GM12801 (cell line): ENCODE measurements around the gene KRTAP4-9.

ENCODE experiments used
- CTCF ChIP-seq: IDR thresholded peaks from one replicate; pipeline ENCODE4 v1.5.1; 2011; ENCODE audit warnings: control low read depth; ENCODE audit not compliant: insufficient read length; ENCODE audit errors: extremely low read depth

Gene KRTAP4-9

GRCh38 chr17:41145261-41145660, 40.1 kb downstream of the KRTAP4-9 start:
- no peak for TF ChIP-seq CTCF

GRCh38 chr17:41147531-41148204, 42.5 kb downstream of the KRTAP4-9 start:
- TF ChIP-seq CTCF, result no peak

- TF ChIP-seq CTCF, result no peak
Measured at GRCh38 chr17:41149652-41149985, 44.4 kb downstream of the KRTAP4-9 start, which contains the start of gene KRTAP4-5. Gene KRTAP4-5 (minus strand): TSS chr17:41149825. CDS start chr17:41149767, 58 bp downstream.

GRCh38 chr17:41150026-41150425, 44.8 kb downstream of the KRTAP4-9 start:
- no peak for TF ChIP-seq CTCF

GRCh38 chr17:41151525-41151924, 46.3 kb downstream of the KRTAP4-9 start:
- no peak for TF ChIP-seq CTCF

GRCh38 chr17:41153856-41154255, 48.7 kb downstream of the KRTAP4-9 start:
- TF ChIP-seq CTCF, result no peak
